Activated T-cell treated with anti-CD3 and anti-CD28 coated beads, Interleukin-2, amount 50 U/mL, for 48 hours (primary cell): ENCODE data around the gene TRIP13.

Source experiments
- DNase-seq, 2 experiments: peaks; one replicate each; pipeline ENCODE4 v3.0.0-alpha.2; 2020

TRIP13 gene

DNA sequence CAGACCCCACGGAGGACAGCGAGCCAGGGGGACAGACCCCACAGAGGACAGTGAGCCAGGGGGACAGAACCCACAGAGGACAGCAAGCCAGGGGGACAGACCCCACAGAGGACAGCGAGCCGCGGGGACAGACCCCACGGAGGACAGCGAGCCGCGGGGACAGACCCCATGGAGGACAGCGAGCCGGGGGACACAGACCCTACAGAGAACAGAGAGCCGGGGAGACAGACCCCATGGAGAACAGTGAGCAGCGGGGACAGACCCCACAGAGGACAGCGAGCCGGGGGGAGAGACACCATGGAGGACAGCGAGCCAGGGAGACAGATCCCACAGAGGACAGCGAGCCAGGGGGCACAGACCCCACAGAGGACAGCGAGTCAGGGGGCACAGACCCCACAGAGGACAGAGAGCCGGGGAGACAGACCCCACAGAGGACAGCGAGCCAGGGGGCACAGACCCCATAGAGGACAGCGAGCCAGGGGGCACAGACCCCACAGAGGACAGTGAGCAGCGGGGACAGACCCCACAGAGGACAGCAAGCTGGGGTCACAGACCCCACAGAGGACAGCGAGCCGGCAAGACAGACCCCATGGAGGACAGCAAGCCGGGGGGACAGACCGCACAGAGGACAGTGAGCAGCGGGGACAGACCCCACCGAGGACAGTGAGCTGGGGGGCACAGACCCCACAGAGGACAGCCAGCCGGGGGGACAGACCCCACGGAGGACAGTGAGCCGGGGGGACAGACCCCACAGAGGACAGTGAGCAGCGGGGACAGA is 37.5 kb upstream of the TRIP13 start:
- no peak for DNase-seq

DNA sequence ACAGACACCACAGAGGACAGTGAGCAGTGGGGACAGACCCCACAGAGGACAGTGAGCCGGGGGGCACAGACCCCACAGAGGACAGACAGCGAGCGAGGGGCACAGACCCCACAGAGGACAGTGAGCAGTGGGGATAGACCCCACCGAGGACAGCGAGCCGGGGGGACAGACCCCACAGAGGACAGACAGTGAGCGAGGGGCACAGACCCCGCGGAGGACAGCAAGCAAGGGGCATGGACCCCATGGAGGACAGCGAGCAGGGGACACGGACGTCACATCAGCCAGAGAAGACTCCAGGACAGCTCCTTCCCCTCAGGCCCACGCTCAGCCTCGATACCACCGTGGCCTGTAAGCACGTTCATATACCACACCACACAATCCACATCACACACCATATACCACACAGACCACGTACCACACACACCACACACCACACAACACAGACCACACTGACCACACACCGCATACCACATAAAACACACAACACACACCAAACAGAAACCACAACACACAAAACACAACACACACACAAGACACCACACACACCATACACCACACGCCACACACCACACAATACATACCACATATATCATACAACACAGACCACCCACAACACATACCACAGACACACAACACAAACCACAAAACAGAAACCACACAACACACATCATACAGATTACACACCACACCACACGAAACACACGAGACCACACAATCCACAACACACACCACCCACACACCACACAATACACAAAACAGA is 36.7 kb upstream of the TRIP13 start:
- DNase-seq: peak; percentile 35 to 42

DNA sequence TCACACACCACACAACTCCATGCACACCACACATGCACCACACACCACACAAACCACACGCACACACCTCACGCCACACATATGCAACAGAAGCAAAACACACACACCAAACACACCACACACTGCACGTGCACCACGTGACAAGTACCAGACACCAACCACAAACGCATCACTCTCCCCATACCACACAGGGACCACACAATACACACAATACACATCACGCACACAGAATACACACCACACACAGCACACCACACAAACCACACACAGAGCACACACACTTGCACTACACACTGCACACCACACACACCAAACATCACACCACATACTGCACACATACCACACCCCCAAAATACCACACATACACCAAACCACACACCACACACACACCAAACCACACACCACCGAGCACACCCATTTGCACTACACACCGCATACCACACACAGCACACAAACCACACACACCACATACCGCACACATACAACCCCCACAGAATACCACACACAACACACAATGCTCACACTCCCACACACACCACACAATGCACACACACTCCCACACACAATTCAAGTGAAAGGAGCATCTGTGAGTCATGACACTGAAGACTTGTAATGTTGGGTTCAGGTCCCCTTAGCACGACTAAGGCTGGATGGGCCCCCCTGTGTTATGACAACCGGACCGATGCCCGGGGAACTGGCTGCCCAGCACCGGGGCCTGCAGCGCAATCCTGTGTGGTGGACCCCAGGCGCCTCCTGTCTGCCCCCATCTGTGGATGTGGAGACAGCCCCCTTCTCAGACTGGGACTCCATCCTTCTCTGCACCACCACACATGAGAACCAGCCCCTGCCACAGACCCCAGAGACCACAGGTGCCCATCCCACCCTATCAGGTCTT is 35.9 kb upstream of the TRIP13 start:
- DNase-seq: peak in 1 of 2 experiments; percentile 29

DNA sequence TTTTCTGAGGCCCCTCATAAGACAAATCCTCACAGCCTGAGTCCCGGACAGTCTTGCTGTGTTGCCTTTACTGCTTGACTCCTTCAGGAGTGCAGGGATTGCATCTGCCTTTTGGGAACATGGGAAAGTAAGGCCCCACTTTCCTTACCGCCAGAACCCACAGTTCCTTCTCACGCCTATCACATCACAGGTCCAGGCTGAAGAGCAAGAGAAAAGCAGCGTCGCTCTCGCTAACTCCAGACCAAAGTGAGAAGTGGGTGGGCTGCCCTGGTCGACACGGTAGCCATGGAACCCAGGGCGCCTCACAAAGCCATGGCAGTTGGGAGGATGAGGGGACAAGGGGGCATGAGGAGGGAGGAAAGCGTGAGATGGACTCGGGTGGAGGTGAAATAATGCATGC is 34.0 kb upstream of the TRIP13 start:
- DNase-seq: no peak

DNA sequence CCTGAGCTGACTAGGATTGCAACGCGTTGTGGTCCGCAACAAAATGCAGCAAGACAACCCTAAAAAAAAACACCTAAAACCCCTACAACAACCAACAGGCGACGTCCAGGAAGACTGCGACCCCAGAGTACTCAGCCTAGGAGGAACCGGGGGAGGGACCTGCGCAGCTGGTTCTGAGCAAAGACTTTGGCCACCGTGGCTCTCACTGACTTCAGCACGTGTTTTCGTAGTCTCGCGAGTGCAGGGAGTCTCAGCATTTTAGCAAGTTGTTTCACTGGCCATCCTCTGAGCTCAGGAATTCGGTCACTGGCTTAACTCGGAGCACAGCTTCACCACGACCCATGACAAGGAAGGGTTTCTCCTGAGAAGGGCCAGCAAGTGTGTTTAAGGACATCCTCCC is 33.3 kb upstream of the TRIP13 start:
- no peak for DNase-seq

DNA sequence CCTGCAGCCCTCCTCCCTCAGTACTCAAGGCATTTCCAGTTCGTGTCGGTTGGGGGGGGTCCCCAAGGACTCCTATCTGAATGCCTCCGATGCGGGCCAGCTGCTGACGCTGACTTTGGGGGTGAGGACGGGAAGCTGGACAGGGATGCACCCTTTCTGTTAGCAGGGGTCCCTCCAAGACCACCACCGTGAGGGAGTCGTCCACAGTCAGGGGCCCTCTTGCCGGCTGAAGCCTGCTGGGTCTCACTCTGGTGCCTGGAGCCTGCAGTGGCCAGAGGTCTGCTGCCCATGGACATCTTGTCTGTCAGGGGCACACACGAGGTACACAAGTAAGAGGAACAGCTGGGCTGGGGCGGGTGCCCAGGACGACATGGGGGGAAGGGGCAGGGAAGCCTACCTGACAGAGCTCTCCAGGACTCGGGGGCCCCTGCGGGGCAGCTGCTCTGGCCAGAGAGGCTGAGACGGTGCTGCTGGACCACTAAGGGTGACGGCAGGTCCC is 32.8 kb upstream of the TRIP13 start:
- DNase-seq: no peak

DNA sequence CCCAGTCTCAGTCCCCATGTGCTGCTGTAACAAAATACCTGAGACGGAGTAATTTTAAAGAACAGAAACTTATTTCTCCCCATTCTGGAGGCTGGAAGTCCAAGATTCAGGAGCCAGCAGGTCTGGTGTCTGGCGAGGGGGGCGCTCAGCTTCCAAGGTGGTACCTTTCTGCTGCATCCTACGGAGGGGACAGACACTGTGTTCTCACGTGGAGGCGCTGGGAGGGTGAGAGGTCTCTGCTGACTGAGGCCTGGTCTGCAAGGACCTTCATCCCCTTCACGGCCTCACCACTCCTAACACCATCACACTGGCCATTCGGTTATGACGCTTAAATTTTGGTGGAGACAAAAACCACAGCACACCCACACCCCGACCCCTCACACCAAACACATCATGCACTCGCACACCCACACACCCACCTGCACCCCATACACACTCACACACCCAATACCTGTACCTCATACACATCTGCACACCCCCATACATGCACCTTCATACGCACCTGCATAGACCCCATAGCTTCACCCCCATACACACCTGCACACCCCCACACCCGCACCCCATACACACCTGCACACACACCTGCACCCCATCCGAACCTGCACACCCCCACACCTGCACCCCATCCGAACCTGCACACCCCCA is 32.1 kb upstream of the TRIP13 start:
- DNase-seq: no peak

DNA sequence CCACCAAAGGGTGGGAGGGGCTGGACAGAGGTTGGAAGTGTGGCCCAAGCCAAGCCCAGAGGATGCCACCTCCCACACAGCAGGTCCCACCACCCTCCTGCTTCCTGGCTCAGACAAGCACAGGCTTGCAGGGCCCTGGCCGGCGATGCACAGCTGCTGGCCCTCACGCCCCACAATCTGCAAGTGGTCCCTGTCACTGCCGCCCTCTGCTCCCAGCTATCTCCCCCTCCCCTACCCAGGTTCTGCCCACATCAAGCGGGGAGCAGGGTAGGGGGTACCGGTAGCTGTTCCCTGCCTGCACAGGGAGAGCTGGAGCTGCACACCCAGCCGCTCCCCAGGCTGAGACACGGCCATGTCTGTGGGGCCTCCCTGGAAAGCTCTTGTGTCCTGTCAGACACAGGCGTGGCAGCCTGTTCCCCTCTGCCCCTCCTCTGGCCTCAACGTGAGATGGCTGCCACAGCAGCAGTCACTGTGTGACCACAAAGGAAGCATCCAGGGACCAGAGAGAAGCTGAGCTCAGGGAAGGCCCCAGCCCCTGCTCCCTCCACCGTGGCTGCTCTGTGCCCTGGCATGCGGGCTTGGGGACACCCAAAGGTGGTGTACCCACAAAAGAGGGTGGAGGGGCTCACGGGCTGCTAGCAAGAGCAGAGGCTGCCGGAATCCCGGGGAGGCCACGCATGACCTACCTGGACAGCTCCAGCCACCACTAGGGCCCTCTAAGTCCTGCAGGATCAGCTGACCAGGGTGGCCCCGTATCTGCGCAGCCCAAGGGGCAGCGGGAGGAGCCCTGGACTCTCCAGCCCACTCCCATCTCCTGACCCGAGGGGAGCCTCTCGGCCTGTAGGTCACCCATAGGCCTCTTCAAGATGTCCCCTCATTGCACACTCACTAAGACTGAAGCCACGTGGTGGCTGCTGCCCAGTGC is 31.0 kb upstream of the TRIP13 start:
- no peak for DNase-seq

DNA sequence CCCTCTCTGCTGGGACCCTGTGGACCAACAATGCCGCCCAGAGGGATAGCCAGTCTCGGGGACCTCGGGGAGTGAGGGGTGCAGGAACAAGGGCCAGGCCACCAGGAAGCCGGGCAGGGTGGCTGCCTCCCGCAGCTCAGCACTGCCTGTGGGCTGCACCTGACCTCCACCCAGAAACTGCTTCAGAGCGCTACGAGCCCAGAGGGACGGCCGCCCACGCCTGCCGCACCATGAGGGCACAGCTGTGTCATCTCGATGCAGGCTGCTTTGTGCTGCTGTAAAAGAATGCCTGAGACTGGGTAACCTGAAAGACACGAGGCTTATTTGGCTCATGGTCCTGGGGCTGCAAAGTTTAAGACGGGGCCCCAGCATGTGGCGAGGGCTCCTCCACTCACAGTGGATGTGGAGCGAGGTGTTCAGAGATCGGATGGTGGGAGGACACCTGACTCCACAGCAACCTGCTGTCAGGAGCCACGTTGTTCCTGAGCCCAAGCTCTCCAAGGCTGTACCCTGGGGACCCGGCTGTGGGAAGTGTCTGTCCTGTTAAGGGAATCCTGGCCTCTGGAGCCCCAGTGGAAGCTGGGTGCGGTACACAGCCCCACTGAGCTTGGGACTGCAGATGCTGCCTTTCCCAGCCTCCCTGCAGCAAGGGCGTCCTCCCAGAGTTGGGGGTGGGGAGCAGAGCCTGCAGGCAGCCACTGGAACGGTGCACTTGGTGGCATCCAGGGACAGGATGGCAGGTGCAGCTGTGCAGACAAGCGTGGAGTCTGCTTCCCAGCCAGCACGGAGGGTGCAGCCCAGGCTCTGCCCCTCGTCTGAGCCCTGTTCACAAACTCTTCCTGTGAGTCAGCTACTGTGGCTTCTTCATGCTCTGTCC is 30.1 kb upstream of the TRIP13 start:
- no peak for DNase-seq

DNA sequence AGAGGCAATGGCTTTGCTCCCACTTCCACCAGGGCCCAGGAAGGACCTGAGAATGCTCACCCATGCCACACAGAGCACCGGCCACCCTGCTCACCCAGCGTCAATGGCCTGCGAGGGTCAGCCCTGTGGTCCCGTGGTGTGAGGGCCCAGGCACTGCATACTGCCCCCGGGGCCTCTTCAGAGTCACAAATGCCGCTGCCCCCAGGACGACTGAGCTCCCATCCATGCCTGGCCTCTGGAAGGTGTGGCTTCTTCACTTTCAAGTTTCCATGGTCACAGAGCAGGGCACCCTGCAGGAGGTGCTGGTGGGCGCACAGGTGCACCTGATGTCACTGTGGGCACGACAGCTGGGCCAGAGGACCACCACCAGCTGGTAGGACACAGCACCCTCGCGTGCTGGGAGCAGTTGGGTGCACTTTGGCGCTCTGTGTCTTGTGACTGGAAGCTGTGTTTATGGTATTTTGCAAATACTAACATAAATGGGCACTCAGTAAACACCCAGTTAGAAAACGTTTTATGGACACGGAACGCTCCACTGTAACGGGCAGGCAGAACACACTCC is 29.4 kb upstream of the TRIP13 start:
- DNase-seq: no peak

DNA sequence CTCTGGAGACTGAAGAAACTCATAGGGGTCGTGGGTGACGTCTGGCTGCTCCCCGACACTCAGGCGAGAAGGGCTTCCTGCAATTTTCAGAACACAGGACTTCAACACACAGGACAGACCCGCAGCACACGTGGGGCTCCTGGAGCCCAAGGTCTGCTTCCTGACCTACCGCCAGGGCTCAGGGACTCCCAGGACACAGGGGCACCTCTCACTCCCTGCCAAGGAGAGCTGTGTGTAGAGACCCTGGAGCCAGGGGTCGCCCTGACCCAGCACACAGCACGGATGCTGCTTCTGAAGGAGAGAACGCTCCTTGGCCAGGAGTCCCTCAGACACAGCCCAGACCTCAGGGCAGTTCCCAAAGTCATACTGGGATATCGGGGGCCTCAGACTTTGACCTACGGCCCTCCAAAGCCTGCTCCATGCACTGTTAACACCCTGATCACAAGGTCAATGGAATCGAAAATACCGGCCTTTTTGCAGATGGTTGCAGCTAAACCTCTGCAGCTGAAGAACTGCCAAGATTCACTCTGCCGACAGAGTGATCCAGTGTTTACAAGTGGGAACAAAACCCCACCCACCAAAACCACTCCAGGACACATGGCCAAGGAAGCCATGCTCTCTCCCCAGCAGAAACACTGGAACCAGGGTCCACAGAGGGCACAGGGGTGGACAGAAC is 28.1 kb upstream of the TRIP13 start:
- DNase-seq: no peak

DNA sequence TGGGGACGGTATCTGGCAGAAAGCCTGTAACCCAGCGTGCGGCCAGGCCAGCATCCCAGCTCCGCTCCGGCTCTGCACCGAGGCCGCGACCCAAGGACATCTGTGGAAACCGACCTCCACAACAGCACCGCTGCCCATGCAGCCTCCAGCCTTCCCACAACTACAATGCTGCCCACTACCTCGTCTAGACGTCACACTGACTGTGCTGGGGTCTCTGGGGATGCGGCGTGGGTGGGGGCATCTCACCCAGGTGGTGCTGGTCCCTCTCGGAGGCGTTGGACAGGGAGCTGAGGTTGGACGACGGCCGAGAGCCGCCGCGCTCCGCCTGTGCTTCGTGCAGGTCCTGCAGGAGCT is 27.5 kb upstream of the TRIP13 start:
- DNase-seq: no peak

DNA sequence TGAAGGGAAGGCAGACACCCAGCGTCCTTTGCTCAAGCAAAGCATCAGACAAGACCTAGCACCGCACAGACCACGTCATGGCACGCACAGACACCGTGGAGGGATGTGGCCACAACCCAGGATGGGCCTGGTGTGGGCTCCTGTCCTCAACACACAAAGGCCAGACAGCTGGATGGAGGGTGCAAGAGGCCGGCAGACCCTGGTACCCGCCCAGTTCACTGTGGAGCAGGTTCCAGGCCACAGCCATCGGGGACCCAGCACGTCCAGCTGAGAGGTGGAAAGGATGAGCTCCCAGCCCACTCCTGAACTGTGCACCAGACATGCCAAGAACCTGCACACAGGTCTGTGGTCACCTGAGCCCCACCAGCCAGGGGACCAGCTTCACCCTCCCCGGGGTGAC is 26.9 kb upstream of the TRIP13 start:
- no peak for DNase-seq

DNA sequence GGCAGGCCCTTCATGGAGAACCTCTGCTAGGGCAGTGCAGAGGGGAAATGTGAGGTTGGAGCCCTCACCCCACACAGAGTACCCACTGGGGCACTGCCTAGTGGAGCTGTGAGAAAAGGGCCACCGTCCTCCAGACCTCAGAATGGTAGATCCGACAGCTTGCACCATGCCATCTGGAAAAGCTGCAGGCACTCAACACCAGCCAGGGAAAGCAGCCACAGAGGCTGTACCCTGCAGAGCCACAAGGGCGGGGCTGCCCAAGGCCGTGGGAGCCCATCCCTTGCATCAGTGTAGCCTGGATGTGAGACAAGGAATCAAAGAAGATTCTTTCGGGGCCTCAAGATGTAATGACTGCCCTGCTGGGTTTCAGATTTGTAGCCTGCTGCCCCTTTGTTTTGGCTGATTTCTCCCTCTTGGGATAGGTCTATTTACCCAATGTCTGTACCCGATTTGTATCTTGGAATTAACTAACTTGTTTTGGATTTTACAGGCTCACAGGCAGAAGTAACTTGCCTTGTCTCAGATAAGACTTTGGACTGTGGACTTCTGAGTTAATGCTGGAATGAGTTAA is 25.3 kb upstream of the TRIP13 start:
- DNase-seq: no peak

DNA sequence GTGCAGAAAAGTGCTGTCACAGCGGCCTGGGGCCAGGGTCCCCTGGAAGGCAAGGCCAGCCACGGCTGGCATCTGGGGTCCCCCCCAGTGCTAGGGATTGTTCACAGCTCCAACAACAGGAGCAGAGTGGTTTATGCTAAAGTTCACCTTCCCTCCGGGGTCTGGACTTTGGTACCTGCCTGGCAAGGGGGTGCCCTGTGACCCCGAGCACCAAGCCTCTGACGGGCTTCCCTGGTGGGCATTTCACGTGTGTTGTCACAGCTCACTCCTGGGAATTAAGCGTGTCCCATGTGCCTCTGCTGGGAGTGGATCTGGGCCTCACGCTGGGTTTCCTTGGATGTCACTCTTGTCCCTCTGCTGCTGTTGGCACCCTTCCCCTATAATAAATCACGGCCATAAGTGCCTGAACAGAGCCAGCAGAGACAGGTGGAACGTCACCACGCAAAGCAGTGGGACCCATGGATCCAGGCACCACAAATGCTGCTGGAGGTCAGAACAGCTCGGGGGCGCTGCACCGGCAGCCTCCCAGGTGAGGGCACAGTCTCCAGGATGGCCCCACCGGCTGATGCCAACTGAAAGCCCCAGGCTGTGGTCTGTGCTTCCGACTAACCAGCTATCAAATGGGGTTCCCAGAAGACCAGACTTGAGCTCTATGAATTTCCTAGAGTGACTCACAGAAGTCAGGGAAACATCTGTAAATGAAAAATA is 24.1 kb upstream of the TRIP13 start:
- DNase-seq: no peak

DNA sequence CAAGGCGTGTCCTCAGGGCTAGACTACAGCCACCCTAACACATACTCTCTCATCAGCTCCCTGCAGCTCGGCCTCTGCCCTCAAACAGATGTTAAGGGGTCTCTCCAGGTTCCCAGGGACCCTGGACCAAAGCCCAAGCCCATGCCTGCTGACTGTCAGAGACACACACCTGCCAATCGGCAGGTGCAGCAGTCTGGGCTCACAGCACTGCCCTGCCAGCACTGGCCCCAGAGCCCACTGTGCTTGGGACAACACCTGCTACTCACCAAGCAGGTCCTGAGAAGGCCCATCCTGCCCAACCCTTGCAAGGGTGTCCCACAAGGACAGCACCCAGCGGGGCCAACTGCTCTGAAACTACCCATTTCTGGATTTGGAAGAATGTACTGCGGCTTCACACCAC is 21.7 kb upstream of the TRIP13 start:
- no peak for DNase-seq

DNA sequence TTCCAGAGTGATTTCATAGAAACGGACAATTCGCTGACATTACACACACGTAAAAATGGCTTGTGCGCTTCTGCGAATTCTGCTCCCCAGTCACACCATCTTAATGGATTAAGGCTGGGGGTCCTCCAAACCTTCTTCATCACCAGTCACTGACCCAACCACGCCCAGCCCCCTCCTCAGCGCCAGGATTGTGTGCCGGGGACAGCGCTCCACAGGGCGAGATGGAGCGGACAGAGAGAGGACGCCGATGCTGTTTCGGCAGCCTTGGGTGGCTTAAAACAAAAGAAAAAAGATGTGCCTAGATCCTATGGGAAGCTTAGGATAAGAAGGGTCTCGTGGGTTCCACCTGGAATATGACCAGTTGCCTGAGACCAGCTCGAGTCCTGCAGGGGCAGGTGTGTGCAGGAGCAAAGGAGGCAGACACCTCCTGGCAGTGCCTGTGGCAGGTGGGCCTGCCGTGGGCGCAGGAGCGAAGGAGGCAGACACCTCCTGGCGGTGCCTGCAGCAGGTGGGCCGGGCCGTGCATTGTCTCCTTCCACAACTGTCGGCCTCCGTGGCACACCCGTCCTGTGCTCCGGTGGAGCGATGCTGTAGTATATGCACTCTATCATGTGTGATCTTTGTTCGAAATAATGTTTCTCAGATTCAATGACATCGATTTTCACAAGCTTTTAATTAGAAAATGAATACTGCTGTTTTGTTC is 20.9 kb upstream of the TRIP13 start:
- DNase-seq: no peak

DNA sequence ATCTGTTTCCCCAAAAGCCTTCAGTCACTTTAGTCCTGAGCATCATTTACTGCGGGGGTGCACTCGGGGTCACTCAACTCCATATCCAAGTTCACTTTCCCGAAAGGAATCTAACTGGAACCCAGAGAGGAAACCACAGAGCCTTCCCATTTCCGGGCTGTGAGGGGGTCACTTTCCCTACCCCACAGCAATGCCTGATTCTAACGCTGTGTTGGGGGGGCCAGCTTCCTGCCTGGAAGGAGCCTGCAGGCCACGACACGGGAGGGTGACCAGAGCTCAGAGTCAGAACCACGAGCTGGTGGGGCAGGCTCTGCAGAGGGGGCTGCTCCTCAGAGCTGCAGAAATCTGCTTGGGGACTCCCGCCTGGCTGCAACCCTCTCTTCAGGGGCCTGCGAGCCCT is 20.4 kb upstream of the TRIP13 start:
- no peak for DNase-seq
